ENCODE results near the gene CHMP5.

Gene CHMP5

GRCh38 chr9:33318225-33318624 lies 53.4 kb downstream of the CHMP5 start:
- DNase-seq (ENCODE audit: low spot score) = no peak

DNA sequence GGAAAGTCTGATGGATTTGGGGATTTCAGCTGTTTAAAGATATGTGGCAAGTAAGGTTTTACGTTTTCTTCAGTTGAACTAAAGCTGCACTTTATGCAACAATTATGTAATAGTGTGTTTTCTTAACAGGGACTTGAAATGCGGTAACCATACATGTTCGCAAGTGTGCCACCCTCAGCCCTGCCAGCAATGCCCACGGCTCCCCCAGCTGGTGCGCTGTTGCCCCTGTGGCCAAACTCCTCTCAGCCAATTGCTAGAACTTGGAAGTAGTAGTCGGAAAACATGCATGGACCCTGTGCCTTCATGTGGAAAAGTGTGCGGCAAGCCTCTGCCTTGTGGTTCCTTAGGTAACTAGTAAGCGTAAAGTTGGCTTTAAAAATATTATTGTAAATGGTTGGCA lies 53.9 kb downstream of the CHMP5 start:
- no peak for DNase-seq (ENCODE audit: low spot score)

DNA sequence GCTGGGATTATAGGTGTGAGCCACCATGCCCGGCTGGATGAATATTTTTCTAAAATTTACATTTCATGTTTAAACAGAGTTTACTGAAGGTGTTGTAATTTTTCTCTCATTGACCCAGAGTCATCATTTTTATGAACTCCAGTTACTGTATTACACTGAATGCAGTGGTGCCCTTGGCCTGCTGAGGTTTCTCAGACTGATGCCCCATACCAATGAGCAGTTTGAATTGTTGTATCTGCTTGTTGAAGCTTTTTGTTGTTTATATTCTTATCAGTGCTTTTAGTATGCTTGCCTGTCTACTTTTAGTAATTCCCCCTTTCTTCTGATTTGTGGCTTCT lies 55.4 kb downstream of the CHMP5 start:
- DNase-seq (ENCODE audit: low spot score) = no peak

DNA sequence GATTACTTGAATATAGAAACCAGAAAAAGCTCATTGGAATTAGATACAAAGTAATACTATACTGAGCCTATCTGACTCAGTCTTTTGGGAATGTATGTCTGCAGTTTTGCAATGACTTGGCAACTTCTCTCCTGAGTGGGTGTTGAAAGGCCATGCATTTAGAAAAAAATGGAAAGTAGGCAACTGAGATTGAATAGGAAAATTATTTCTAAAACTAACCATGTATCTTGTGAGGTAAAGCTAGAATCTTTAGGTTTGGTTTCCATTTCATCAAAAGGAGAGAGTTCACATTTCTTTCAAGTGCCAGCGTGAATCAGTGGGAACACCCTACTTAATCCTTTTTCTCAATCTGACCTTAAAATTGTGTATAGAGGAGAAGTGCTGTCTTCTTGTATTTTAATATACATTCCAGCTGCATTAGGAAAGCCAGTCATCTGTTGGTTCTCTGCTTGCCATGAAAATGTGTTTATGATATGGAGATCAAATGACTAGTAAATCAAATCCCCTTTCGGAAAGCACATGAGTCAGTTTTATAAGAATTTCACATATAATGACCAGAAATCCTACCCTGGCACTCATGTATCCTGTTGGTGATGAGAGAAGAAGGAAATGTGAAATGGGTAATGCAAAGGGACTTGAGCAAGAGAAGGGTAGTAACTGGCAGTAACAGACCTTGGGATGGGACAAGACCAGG lies 55.9 kb downstream of the CHMP5 start:
- DNase-seq (ENCODE audit: low spot score) = no peak

DNA sequence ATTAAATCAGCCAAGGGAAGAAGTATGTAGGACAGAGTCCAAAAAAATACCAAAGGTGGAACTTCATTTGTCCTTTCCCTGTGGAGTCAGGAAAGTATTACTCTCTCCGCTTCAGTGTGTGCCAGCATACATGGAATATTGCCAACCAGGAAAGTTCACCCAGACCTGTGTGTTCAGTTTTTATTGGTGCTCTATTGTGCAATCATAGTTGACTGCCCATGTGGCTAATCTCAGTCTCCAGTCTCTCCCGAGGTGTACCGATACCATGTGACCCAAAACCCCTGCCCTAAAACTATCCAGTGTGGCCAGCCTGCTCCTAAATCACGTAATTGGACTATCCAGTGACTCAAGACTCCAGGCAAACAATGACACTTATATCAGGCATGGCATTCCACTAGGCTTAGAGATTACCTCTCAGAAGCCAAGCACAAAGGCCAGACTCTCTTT lies 64.3 kb downstream of the CHMP5 start:
- peak; percentile 97 for DNase-seq (ENCODE audit: low spot score)

DNA sequence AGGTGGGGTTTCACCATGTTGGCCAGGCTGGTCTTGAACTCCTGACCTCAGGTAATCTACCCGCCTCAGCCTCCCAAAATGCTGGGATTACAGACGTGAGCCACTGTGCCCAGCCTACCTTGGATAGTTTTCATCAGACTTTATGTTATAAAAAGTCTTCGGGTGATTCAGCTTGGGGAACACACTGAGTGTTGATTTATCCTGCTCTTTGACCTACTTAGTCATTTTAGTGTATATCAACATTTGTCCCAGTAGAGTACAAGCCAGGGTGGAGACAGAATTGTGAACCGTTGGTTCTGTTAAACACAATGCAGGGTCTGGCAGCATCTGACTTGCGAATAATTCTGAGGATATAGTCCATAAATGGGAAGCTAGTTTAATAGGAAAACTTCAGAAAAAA lies 65.1 kb downstream of the CHMP5 start:
- peak; percentile 37 for DNase-seq (ENCODE audit: low spot score)

DNA sequence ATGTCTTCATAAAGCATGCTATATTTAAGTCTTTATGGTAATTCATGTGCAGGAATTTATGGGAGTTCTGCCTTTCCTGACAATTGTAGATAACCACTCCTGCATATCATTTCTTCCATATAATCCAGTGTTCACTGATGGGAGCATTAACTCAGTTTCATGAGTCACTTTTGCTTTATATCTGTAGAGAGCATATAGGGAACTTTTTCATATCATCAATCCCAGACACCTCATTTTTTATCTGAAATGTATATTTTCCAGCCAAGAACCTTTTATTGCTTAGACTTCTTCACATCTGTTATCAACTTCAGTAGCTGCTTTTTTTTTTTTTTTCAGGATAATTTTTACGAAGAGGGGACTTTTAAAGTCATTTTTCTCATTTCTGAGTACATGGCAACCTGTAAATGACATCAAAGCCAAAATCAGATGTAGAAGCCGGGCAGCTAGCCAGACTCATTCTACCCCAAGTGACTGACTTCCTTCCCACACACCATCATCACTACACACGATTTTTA lies 66.6 kb downstream of the CHMP5 start:
- DNase-seq (ENCODE audit: low spot score) = no peak

All from LoVo (cell line).